GM23338 (cell line): ENCODE measurements around the gene GPR39. TPM values are rescaled to one million over a fixed set of nuclear protein-coding genes. Genes with fewer than 3 reads are reported as not detected.

ENCODE experiments used
- ATAC-seq: fragments of 200-7000 bp; cut with Tn5 transposase; 3 replicates; pipeline ENCODE4 v1.9.1; 2020
- DNase-seq: peaks from one replicate; pipeline ENCODE4 v3.0.0-alpha.2; 2015; ENCODE audit warnings: low spot score
- H2AFZ ChIP-seq: fragments of 200-600 bp; sonication (generic); 2 replicates; pipeline ENCODE4 v1.8.0; 2016; ENCODE audit warnings: antibody characterized with exemption, mild to moderate bottlenecking, moderate library complexity
- H3F3A ChIP-seq: fragments of 200-600 bp; sonication (generic); replicated peaks from 2 replicates; pipeline ENCODE4 v1.8.0; 2017; ENCODE audit warnings: antibody characterized with exemption, mixed run types, low read depth
- H3K27ac ChIP-seq: fragments of 200-600 bp; sonication (generic); 2 replicates; pipeline ENCODE4 v1.6.1; 2016; ENCODE audit warnings: low read depth
- H3K27me3 ChIP-seq: fragments of 200-600 bp; sonication (generic); 2 replicates; pipeline ENCODE4 v1.8.0; 2016; ENCODE audit warnings: mild to moderate bottlenecking, mixed run types, moderate library complexity; ENCODE audit not compliant: insufficient read depth
- H3K36me3 ChIP-seq: fragments of 200-600 bp; sonication (generic); 2 replicates; pipeline ENCODE4 v1.8.0; 2016; ENCODE audit warnings: mild to moderate bottlenecking; ENCODE audit not compliant: insufficient read depth
- H3K4me1 ChIP-seq: fragments of 200-600 bp; sonication (generic); 2 replicates; pipeline ENCODE4 v1.8.0; 2016; ENCODE audit warnings: mild to moderate bottlenecking, moderate library complexity; ENCODE audit not compliant: insufficient read depth
- H3K4me2 ChIP-seq: fragments of 200-600 bp; sonication (generic); 2 replicates; pipeline ENCODE4 v1.7.1; 2017; ENCODE audit warnings: mixed run types
- H3K4me3 ChIP-seq: fragments of 200-600 bp; sonication (generic); 2 replicates; pipeline ENCODE4 v1.6.1; 2016; ENCODE audit warnings: mixed run types
- H3K79me2 ChIP-seq: fragments of 200-600 bp; sonication (generic); replicated peaks from 2 replicates; pipeline ENCODE4 v1.8.0; 2017; ENCODE audit warnings: mild to moderate bottlenecking; ENCODE audit not compliant: insufficient read depth
- H3K9me2 ChIP-seq: fragments of 200-600 bp; sonication (generic); 2 replicates; pipeline ENCODE4 v1.8.0; 2017; ENCODE audit not compliant: insufficient read depth
- H4K20me1 ChIP-seq: fragments of 200-600 bp; sonication (generic); replicated peaks from 2 replicates; pipeline ENCODE4 v1.8.0; 2017; ENCODE audit warnings: mild to moderate bottlenecking; ENCODE audit not compliant: insufficient read depth
- H3K27ac Mint-ChIP-seq: 2 replicates; pipeline ENCODE4 v1.8.0; 2020; ENCODE audit warnings: inconsistent platforms, mild to moderate bottlenecking, moderate library complexity, mixed read lengths
- H3K27me3 Mint-ChIP-seq: 3 replicates; pipeline ENCODE4 v1.8.0; 2022; ENCODE audit warnings: low read depth, mild to moderate bottlenecking, moderate library complexity, mixed read lengths, inconsistent platforms; ENCODE audit not compliant: insufficient read depth, poor library complexity
- H3K36me3 Mint-ChIP-seq: 3 replicates; pipeline ENCODE4 v1.8.0; 2021; ENCODE audit warnings: low read depth, mild to moderate bottlenecking, inconsistent platforms, moderate library complexity, mixed read lengths
- H3K4me1 Mint-ChIP-seq: 3 replicates; pipeline ENCODE4 v1.8.0; 2020; ENCODE audit warnings: mild to moderate bottlenecking, inconsistent platforms, mixed read lengths
- H3K4me3 Mint-ChIP-seq: 3 replicates; pipeline ENCODE4 v1.8.0; 2021; ENCODE audit warnings: moderate library complexity, mild to moderate bottlenecking, inconsistent platforms, mixed read lengths
- H3K9me3 Mint-ChIP-seq: 3 replicates; pipeline ENCODE4 v1.8.0; 2020; ENCODE audit warnings: moderate library complexity, mild to moderate bottlenecking, inconsistent platforms, mixed read lengths
- CREB1 ChIP-seq: fragments of 250-450 bp; sonication (Bioruptor Pico); IDR thresholded peaks from 2 replicates; pipeline ENCODE4 v1.5.0; 2020; ENCODE audit warnings: low read depth, mild to moderate bottlenecking, moderate library complexity
- EZH2 ChIP-seq: fragments of 200-600 bp; sonication (generic); IDR thresholded peaks from one replicate; pipeline ENCODE4 v1.8.0; 2017; ENCODE audit warnings: antibody characterized with exemption, mild to moderate bottlenecking, low read depth; ENCODE audit not compliant: unreplicated experiment
- EZH2phosphoT487 ChIP-seq: fragments of 200-600 bp; sonication (generic); IDR thresholded peaks from one replicate; pipeline ENCODE4 v1.8.1; 2018; ENCODE audit warnings: antibody characterized with exemption; ENCODE audit not compliant: unreplicated experiment
- JUNB ChIP-seq: IDR thresholded peaks from one replicate; pipeline ENCODE4 v1.6.1; 2016; ENCODE audit warnings: antibody characterized with exemption; ENCODE audit not compliant: unreplicated experiment
- NANOG ChIP-seq: IDR thresholded peaks from 2 replicates; pipeline ENCODE4 v1.6.1; 2016; ENCODE audit warnings: antibody characterized with exemption, borderline replicate concordance
- POLR2AphosphoS5 ChIP-seq: IDR thresholded peaks from 2 replicates; pipeline ENCODE4 v1.6.1; 2016; ENCODE audit warnings: antibody characterized with exemption, low read depth
- STAT1 ChIP-seq: IDR thresholded peaks from one replicate; pipeline ENCODE4 v1.6.1; 2016; ENCODE audit warnings: antibody characterized with exemption; ENCODE audit not compliant: unreplicated experiment
- ZNF114 ChIP-seq: fragments of 250-450 bp; sonication (Bioruptor Pico); IDR thresholded peaks from 2 replicates; pipeline ENCODE4 v1.5.0; 2020; ENCODE audit warnings: mild to moderate bottlenecking, moderate library complexity
- ZNF331 ChIP-seq: fragments of 250-450 bp; sonication (Bioruptor Pico); IDR thresholded peaks from 2 replicates; pipeline ENCODE4 v1.5.0; 2020; ENCODE audit warnings: low read depth, mild to moderate bottlenecking, moderate library complexity
- ZNF462 ChIP-seq: fragments of 250-450 bp; sonication (Bioruptor Pico); IDR thresholded peaks from 2 replicates; pipeline ENCODE4 v1.5.0; 2020; ENCODE audit warnings: mild to moderate bottlenecking, moderate library complexity
- polyA plus RNA-seq: library from polyadenylated mRNA; unstranded; fragments of >200 nt; fragmentation: Nextera tagmentation; extraction: Ambion mirVana; gene quantifications from 2 replicates; pipeline ENCODE4 v1.2.1, GENCODE V29; 2016
- total RNA-seq: library from RNA; depleted of rRNA; stranded (reverse); fragments of >200 nt; shearing (Covaris generic); gene quantifications from 2 replicates; pipeline ENCODE4 v1.2.3, GENCODE V29; 2014
- TF ChIP-seq, protein P1 (sequence below): IDR thresholded peaks from one replicate; pipeline ENCODE4 v1.6.1; 2018; ENCODE audit warnings: antibody characterized with exemption; ENCODE audit not compliant: unreplicated experiment
- TF ChIP-seq, protein P2 (sequence below), 2 experiments: fragments of 200-600 bp in 1 of 2; sonication (generic) in 1 of 2; conservative IDR thresholded peaks; 2 replicates each; pipeline versions ENCODE4 v1.5.1 to v1.6.1; 2016 to 2017; ENCODE audit warnings: antibody characterized with exemption in 2 of 2, low read depth in 2 of 2, mild to moderate bottlenecking in 2 of 2, moderate library complexity in 1 of 2
- TF ChIP-seq, protein P3 (sequence below): IDR thresholded peaks from 2 replicates; pipeline ENCODE4 v1.6.1; 2016; ENCODE audit warnings: antibody characterized with exemption

The GPR39 gene
- total and polyA plus RNA-seq, 2 experiments from 2014 or later: 0.55 to 1.9 TPM

GRCh38 chr2:132390076-132390475 lies 26.5 kb upstream of the GPR39 start:
- H3K36me3 Mint-ChIP-seq: no peaks in the 10 kb centered on the region
- DNase-seq (no peak), ATAC-seq (no peak)
- no peak overlapping the region for H3K4me3 Mint-ChIP-seq
- Histone ChIP-seq H3K4me2 (no peak overlapping the region), H3K79me2 (no peaks in the 10 kb centered on the region), H3K9me2 (no peaks in the 10 kb centered on the region), H3K4me3 (no peak overlapping the region), H4K20me1 (no peaks in the 10 kb centered on the region), H2AFZ (no peak overlapping the region), H3K27ac (no peak overlapping the region), H3K36me3 (no peaks in the 10 kb centered on the region), H3K27me3 (no peaks in the 10 kb centered on the region), H3K4me1 (peaks cover 11% of the 10 kb centered on the region; the same call in 1 of the 2 replicates), H3F3A (no peaks in the 10 kb centered on the region)
- peaks cover 17% of the 10 kb centered on the region for H3K4me1 Mint-ChIP-seq
- no peak overlapping the region for H3K27ac Mint-ChIP-seq
- peaks cover 5% of the 10 kb centered on the region; the same call in 1 of the 3 replicates for H3K9me3 Mint-ChIP-seq
- H3K27me3 Mint-ChIP-seq: peaks cover 1% of the 10 kb centered on the region
- TF ChIP-seq, protein P1, sequence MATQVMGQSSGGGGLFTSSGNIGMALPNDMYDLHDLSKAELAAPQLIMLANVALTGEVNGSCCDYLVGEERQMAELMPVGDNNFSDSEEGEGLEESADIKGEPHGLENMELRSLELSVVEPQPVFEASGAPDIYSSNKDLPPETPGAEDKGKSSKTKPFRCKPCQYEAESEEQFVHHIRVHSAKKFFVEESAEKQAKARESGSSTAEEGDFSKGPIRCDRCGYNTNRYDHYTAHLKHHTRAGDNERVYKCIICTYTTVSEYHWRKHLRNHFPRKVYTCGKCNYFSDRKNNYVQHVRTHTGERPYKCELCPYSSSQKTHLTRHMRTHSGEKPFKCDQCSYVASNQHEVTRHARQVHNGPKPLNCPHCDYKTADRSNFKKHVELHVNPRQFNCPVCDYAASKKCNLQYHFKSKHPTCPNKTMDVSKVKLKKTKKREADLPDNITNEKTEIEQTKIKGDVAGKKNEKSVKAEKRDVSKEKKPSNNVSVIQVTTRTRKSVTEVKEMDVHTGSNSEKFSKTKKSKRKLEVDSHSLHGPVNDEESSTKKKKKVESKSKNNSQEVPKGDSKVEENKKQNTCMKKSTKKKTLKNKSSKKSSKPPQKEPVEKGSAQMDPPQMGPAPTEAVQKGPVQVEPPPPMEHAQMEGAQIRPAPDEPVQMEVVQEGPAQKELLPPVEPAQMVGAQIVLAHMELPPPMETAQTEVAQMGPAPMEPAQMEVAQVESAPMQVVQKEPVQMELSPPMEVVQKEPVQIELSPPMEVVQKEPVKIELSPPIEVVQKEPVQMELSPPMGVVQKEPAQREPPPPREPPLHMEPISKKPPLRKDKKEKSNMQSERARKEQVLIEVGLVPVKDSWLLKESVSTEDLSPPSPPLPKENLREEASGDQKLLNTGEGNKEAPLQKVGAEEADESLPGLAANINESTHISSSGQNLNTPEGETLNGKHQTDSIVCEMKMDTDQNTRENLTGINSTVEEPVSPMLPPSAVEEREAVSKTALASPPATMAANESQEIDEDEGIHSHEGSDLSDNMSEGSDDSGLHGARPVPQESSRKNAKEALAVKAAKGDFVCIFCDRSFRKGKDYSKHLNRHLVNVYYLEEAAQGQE: no peak
- TF ChIP-seq NANOG (no peak), JUNB (no peak), ZNF114 (CRISPR knock-in tag) (no peak), CREB1 (CRISPR knock-in tag) (no peak), STAT1 (no peak), POLR2AphosphoS5 (no peak), ZNF331 (no peak), ZNF462 (CRISPR knock-in tag) (no peak), EZH2phosphoT487 (no peak), EZH2 (no peak)
- TF ChIP-seq, protein P2, sequence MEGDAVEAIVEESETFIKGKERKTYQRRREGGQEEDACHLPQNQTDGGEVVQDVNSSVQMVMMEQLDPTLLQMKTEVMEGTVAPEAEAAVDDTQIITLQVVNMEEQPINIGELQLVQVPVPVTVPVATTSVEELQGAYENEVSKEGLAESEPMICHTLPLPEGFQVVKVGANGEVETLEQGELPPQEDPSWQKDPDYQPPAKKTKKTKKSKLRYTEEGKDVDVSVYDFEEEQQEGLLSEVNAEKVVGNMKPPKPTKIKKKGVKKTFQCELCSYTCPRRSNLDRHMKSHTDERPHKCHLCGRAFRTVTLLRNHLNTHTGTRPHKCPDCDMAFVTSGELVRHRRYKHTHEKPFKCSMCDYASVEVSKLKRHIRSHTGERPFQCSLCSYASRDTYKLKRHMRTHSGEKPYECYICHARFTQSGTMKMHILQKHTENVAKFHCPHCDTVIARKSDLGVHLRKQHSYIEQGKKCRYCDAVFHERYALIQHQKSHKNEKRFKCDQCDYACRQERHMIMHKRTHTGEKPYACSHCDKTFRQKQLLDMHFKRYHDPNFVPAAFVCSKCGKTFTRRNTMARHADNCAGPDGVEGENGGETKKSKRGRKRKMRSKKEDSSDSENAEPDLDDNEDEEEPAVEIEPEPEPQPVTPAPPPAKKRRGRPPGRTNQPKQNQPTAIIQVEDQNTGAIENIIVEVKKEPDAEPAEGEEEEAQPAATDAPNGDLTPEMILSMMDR (conservative IDR thresholded peaks at IDR 0.05; ENCODE audit: low read depth in 2 of 2): no peak
- TF ChIP-seq, protein P3, sequence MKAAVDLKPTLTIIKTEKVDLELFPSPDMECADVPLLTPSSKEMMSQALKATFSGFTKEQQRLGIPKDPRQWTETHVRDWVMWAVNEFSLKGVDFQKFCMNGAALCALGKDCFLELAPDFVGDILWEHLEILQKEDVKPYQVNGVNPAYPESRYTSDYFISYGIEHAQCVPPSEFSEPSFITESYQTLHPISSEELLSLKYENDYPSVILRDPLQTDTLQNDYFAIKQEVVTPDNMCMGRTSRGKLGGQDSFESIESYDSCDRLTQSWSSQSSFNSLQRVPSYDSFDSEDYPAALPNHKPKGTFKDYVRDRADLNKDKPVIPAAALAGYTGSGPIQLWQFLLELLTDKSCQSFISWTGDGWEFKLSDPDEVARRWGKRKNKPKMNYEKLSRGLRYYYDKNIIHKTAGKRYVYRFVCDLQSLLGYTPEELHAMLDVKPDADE: no peak
